Aorta (tissue), 5 donors: Measurements from ENCODE around the gene ADCY10. TPM values are rescaled to one million over a fixed set of nuclear protein-coding genes. Genes with fewer than 3 reads are reported as not detected.
"Not testable (repeated sequence)": the region's sequence is repeated elsewhere in the genome, so short reads cannot be mapped to it uniquely, and the experiment has no call there.

Experiments
- ATAC-seq: fragments of 200-7000 bp; cut with Tn5 transposase; one replicate; pipeline ENCODE4 v1.9.1; 2022; ENCODE audit warnings: moderate library complexity; ENCODE audit not compliant: low FRiP score
- DNase-seq, 2 donors: peaks; one replicate each; pipeline ENCODE4 v3.0.0-alpha.2; 2020
- H3K27ac ChIP-seq, 2 donors: one replicate each; pipeline ENCODE4 v1.5.1; 2013; ENCODE audit warnings: low read length in 2 of 2, mild to moderate bottlenecking in 2 of 2, moderate library complexity in 2 of 2, control low read depth in 1 of 2, inconsistent platforms in 1 of 2, low read depth in 1 of 2
- H3K27me3 ChIP-seq, 2 donors: one replicate each; pipeline ENCODE4 v1.6.1; 2013; ENCODE audit warnings: control low read depth in 1 of 2, low read length in 1 of 2, mild to moderate bottlenecking in 1 of 2, moderate library complexity in 1 of 2; ENCODE audit not compliant: insufficient read depth in 2 of 2, control insufficient read depth in 1 of 2
- H3K36me3 ChIP-seq, 2 donors: one replicate each; pipeline ENCODE4 v1.6.1; 2013; ENCODE audit warnings: control low read depth in 1 of 2, low read length in 1 of 2, mild to moderate bottlenecking in 1 of 2; ENCODE audit not compliant: insufficient read depth in 2 of 2, control insufficient read depth in 1 of 2
- H3K4me1 ChIP-seq, 2 donors: one replicate each; pipeline ENCODE4 v1.6.1; 2013; ENCODE audit warnings: low read length in 2 of 2, control low read depth in 1 of 2, mild to moderate bottlenecking in 1 of 2, moderate library complexity in 1 of 2; ENCODE audit not compliant: insufficient read depth in 2 of 2, control insufficient read depth in 1 of 2
- H3K4me3 ChIP-seq, 2 donors: one replicate each; pipeline ENCODE4 v1.5.1; 2013; ENCODE audit warnings: low read length in 2 of 2, control low read depth in 1 of 2, mild to moderate bottlenecking in 1 of 2
- H3K9me3 ChIP-seq: one replicate; pipeline ENCODE4 v1.6.1; 2013; ENCODE audit warnings: mild to moderate bottlenecking, low read length; ENCODE audit not compliant: control insufficient read depth
- WGBS, 2 donors: extraction: QIAGEN DNeasy Blood & Tissue Kit; methylation state at CpG; one replicate each; pipeline ENCODE4 v1.1.7; 2013; 5-methylcytosine and 5-hydroxymethylcytosine counted together
- intact Hi-C, 2 donors: fragments of 100-400 bp; cut with DNase I; formaldehyde crosslinking; loops; one replicate each; pipeline versions ENCODE4 v1.14.2 to v1.15.0; 2022
- polyA plus RNA-seq, 2 donors: library from polyadenylated mRNA; stranded (reverse); fragments of 200-250 nt; gene quantifications; one replicate each; pipeline ENCODE4 v1.2.3, GENCODE V29; 2013
- total RNA-seq, 2 donors: library from RNA; stranded (reverse); fragmentation: NEBNext Ultra II Directional; extraction: Animal tissue kit (Norgen Biotek cat#: 25700); gene quantifications; one replicate each; pipeline ENCODE4 v1.2.1, GENCODE V29; 2021
- donor health status: healthy with polysubstance abuse.
- donor health status: Bipolar disorder and iron deficiency.
- donor health status: DM: no; HTN: no; CAD: no.
- donor health status: DM: no; HTN: no; CAD: no.
- donor health status: DM: yes; HTN: yes; CAD: no.

ADCY10 gene
- total and polyA plus RNA-seq, 4 donors = 0.13 to 0.24 (median 0.16) TPM

DNA sequence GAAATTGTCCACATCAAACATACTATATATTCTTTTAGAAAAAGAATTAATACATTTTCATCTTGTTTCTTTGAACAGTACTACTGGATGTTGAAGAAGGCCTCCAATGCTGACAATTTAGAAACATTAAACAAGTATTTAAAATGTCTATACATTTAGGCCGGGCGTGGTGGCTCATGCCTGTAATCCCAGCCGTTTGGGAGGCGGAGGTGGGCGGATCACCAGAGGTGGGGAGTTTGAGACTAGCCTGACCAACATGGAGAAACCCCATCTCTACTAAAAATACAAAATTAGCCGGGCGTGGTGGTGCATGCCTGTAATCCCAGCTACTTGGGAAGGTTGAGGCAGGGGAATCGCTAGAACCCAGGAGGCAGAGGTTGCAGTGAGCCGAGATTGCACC, 15.0 kb upstream of the ADCY10 start:
- H3K36me3 ChIP-seq, H3K9me3 ChIP-seq, H3K27me3 ChIP-seq, ATAC-seq, H3K27ac ChIP-seq, H3K4me1 ChIP-seq, H3K4me3 ChIP-seq, DNase-seq, intact Hi-C loops: not testable (repeated sequence)
- WGBS, 2 donors = 94 to 96% methylated on average over 9 of the region's 9 CpGs

DNA sequence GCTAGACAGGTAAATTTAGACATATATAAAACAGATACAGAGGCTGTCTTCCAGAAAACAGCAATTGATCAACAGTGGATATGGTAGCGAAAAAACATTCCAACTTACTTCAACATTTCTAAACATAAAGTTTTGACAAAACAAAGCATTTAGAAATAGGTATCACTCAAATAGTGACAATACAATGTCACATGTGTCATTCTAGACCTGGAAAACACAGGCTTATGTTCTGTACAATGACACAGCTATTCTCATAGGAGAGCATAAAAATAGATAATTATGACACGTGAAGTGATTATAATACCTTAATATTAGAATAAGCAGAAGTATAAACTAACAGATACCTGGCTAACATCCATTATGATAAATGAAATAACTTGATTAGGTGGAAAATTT, 14.5 kb upstream of the ADCY10 start:
- DNase-seq (no peak), ATAC-seq (no peak)
- Histone ChIP-seq H3K27me3 (no peaks in the 10 kb centered on the region), H3K4me1 (no peaks in the 10 kb centered on the region), H3K9me3 (no peaks in the 10 kb centered on the region), H3K36me3 (no peaks in the 10 kb centered on the region), H3K27ac (no peak overlapping the region), H3K4me3 (no peak overlapping the region)
- intact Hi-C loops = no loop called here
- 90 to 94% methylated on average over 2 of the region's 2 CpGs for WGBS, 2 donors

DNA sequence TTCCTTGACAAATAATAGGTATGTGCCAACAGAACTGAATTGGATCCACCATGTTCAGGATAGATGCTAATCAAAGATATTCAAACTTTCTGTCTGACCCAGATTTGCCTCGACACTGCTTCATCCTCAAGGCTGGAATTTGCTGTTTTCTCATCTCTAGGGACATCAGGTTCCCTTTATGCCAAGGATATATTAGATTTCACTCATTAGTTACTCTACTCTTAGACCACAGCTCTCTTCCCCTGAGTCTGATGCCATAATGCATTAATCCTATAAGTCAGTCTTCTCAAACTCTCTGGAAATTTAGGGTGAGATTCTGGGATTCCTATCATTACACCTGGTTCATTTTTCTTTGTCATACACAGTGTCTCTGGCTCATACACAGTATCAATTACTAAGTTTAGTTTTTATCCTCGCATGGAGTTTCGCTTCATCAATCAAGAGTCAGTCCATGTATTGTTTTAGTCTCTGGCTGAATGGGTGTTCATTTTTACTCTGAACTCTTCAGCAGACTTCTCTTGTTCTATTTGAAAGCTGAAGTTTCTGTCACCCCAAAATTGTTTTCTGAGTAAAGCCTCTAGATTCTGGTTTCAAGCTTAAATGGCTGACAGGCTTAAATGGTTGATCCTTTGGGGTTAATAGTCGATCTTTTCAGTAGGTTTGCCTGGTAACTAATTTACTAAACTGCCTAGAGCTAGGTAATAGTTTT, 13.3 kb upstream of the ADCY10 start:
- WGBS, 2 donors = 87 to 90% methylated on average over 4 of the region's 4 CpGs
- Histone ChIP-seq H3K27ac (no peak overlapping the region), H3K27me3 (no peaks in the 10 kb centered on the region), H3K36me3 (no peaks in the 10 kb centered on the region), H3K4me3 (no peak overlapping the region), H3K9me3 (no peaks in the 10 kb centered on the region), H3K4me1 (no peaks in the 10 kb centered on the region)
- DNase-seq (no peak), ATAC-seq (no peak)
- intact Hi-C loops = no loop called here

DNA sequence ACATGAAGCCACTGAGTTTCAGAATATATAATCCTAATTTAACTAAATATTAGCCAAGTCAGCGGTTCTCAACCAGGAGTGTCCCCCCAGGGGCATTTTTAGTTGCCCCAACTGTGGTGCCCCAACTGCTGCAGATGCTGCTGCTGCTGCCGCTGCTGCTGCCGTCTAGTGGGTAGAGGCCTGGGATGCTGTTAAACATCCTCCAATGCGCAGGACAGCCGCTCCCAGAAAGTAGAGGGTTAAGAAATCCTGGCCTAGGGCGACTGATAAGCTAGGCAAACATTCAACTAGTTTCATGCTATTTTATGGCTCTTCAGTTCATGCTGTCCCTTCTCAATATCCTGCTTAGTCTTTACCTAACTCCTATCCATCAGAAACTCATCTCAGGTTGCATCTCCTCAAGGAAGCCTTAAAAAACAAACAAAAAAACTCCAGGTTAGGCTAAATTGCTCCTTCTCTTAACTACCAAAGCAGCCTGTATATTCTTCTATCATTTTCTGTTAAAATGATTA, 12.6 kb upstream of the ADCY10 start:
- intact Hi-C loops = no loop called here
- no peaks in the 10 kb centered on the region for H3K27me3 ChIP-seq
- ATAC-seq (no peak), DNase-seq (no peak)
- no peak overlapping the region for H3K27ac ChIP-seq
- H3K4me3 ChIP-seq = no peak overlapping the region
- no peaks in the 10 kb centered on the region for H3K4me1 ChIP-seq
- H3K9me3 ChIP-seq = no peaks in the 10 kb centered on the region
- WGBS, 2 donors = 80 to 83% methylated on average over 6 of the region's 6 CpGs
- H3K36me3 ChIP-seq = no peaks in the 10 kb centered on the region

- H3K27ac ChIP-seq = no peak overlapping the region
- no peaks in the 10 kb centered on the region for H3K27me3 ChIP-seq
- 65 to 71% methylated on average over 2 of the region's 2 CpGs for WGBS, 2 donors
- no peak for ATAC-seq
- H3K4me3 ChIP-seq = no peak overlapping the region
- H3K36me3 ChIP-seq = no peaks in the 10 kb centered on the region
- H3K9me3 ChIP-seq = no peaks in the 10 kb centered on the region
- no peak for DNase-seq
- intact Hi-C loops = no loop called here
- H3K4me1 ChIP-seq = no peaks in the 10 kb centered on the region
These were observed 10.8 kb upstream of the ADCY10 start for GRCh38 chr1:167924543-167925231.

- Histone ChIP-seq H3K36me3 (no peaks in the 10 kb centered on the region), H3K27ac (no peak overlapping the region), H3K27me3 (no peaks in the 10 kb centered on the region), H3K9me3 (no peaks in the 10 kb centered on the region), H3K4me3 (no peak overlapping the region), H3K4me1 (no peaks in the 10 kb centered on the region)
- DNase-seq (no peak), ATAC-seq (no peak)
- intact Hi-C loops = no loop called here
- WGBS, 2 donors = 80 to 87% methylated on average over 2 of the region's 2 CpGs
These were observed 10.2 kb upstream of the ADCY10 start for GRCh38 chr1:167924102-167924501.

- Histone ChIP-seq H3K27ac (no peak overlapping the region), H3K4me3 (no peak overlapping the region), H3K27me3 (no peaks in the 10 kb centered on the region), H3K9me3 (no peaks in the 10 kb centered on the region), H3K4me1 (no peaks in the 10 kb centered on the region), H3K36me3 (no peaks in the 10 kb centered on the region)
- 83 to 87% methylated on average over 3 of the region's 3 CpGs for WGBS, 2 donors
- intact Hi-C loops = no loop called here
- DNase-seq = no peak
- no peak for ATAC-seq
These were observed 9.6 kb upstream of the ADCY10 start for GRCh38 chr1:167923324-167924056.

DNA sequence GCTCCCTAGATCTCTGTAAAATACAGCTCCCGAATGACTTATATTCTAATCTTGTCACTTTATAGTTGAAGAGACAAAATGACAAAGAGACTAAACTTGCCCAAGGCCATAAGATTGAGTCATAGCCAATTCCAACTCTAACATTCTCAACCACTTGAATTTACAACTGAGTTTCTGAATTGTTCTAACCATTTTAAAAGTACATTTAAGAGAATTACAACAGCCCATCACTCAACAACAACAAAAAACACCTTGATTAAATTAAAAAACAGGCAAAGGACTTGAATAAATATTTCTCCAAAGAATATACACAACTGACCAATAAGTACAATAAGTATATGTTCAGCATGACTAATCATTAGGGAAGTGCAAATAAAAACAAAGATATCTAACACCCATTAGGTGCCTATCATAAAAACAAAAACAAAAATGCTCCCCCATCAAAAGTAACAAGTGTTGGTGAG, 8.7 kb upstream of the ADCY10 start:
- H3K27ac ChIP-seq = no peak overlapping the region
- H3K9me3 ChIP-seq = no peaks in the 10 kb centered on the region
- WGBS, 2 donors = 74 to 81% methylated on average over 1 of the region's 1 CpG
- no peaks in the 10 kb centered on the region for H3K27me3 ChIP-seq
- no peak for ATAC-seq
- no peaks in the 10 kb centered on the region for H3K36me3 ChIP-seq
- no peak for DNase-seq
- intact Hi-C loops = no loop called here
- no peak overlapping the region for H3K4me3 ChIP-seq
- no peaks in the 10 kb centered on the region for H3K4me1 ChIP-seq
